CD1c-positive myeloid dendritic cell (primary cell): Measurements from ENCODE around the gene SSH2.

Experiments
- DNase-seq: peaks from one replicate; pipeline ENCODE4 v3.0.0-alpha.2; 2016; ENCODE audit errors: extremely low spot score

Gene SSH2

GRCh38 chr17:29628644-29629043 is 301.4 kb downstream of the SSH2 start:
- no peak for DNase-seq

- DNase-seq: no peak
These were observed 302.1 kb downstream of the SSH2 start for GRCh38 chr17:29627951-29628350.

GRCh38 chr17:29625037-29625750 is 304.8 kb downstream of the SSH2 start:
- no peak for DNase-seq

GRCh38 chr17:29624586-29624985 is 305.4 kb downstream of the SSH2 start:
- no peak for DNase-seq

GRCh38 chr17:29623283-29623647 is 306.8 kb downstream of the SSH2 start:
- DNase-seq: no peak

- peak; percentile 61 for DNase-seq
These were observed 307.4 kb downstream of the SSH2 start, which contains the start of gene CORO6 for GRCh38 chr17:29622337-29623282. Gene CORO6, minus strand, starts transcription at chr17:29622912. Its CDS starts 1,491 bp downstream, at chr17:29621421.

- DNase-seq: no peak
These were observed 308.3 kb downstream of the SSH2 start for GRCh38 chr17:29621751-29622194.

- DNase-seq: no peak
These were observed 309.1 kb downstream of the SSH2 start for GRCh38 chr17:29620779-29621500.

GRCh38 chr17:29620271-29620670 is 309.8 kb downstream of the SSH2 start:
- DNase-seq: no peak

GRCh38 chr17:29619251-29619650 is 310.8 kb downstream of the SSH2 start:
- DNase-seq: no peak

GRCh38 chr17:29618272-29619065 is 311.6 kb downstream of the SSH2 start:
- no peak for DNase-seq

- DNase-seq: peak; percentile 90
These were observed 312.4 kb downstream of the SSH2 start for GRCh38 chr17:29617481-29618271.

- DNase-seq: peak; percentile 88
These were observed 312.9 kb downstream of the SSH2 start for GRCh38 chr17:29617125-29617480.

GRCh38 chr17:29616300-29617048 is 313.6 kb downstream of the SSH2 start:
- peak; percentile 23 for DNase-seq

- peak; percentile 94 for DNase-seq
These were observed 314.3 kb downstream of the SSH2 start for GRCh38 chr17:29615492-29616299.

- DNase-seq: peak; percentile 81
These were observed 315.0 kb downstream of the SSH2 start for GRCh38 chr17:29615048-29615385.

GRCh38 chr17:29614349-29615047 is 315.5 kb downstream of the SSH2 start:
- DNase-seq: no peak

GRCh38 chr17:29613856-29614255 is 316.2 kb downstream of the SSH2 start:
- DNase-seq: no peak
